Head of caudate nucleus (tissue), 42 donors: Measurements from ENCODE around the gene TMEM62.

ENCODE experiments used
- DNase-seq, 42 donors: peaks; one replicate each; pipeline versions ENCODE4 v3.0.0 to v3.0.0-alpha.2; 2020 to 2021; ENCODE audit warnings: mixed read lengths in 7 of 42
- intact Hi-C: fragments of 100-400 bp; cut with DNase I; formaldehyde crosslinking; loops from one replicate; pipeline ENCODE4 v1.15.0; 2022

TMEM62 gene

DNA sequence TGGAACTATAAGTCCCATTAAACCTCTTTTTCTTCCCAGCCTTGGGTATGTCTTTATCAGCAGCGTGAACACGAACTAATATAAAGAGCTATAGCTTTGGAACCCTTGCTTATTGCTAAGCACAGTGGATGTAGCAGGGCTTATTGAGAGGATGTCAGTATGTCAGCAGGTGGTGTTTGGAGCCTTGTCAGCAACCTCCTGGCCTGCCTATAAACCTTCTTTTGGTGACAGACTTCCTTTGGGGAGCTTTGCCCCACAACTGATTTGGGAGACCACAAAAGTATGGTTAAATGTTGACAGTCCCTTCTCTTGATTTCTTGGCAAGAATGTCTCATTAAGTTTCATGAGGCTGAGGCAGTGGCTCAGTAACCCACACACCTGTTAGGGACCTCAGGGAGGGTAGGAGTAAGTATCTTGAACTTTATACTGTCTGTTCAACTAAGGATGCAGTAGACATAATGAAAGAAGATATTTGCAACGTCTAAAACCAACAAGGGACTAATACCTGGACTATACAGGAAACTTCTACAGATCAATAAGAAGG, 66.6 kb downstream of the TMEM62 start:
- peak in 1 of 42 donors; percentile 5 for DNase-seq
- intact Hi-C loops, result no loop called here

GRCh38 chr15:43204016-43204901, 70.9 kb downstream of the TMEM62 start:
- peak in 38 of 42 donors; percentile 13 to 67 (median 40) for DNase-seq
- intact Hi-C loops, result no loop called here

- intact Hi-C loops, result no loop called here
- peak in 1 of 42 donors; percentile 7 for DNase-seq
Observed at GRCh38 chr15:43206054-43206453, 72.7 kb downstream of the TMEM62 start.

DNA sequence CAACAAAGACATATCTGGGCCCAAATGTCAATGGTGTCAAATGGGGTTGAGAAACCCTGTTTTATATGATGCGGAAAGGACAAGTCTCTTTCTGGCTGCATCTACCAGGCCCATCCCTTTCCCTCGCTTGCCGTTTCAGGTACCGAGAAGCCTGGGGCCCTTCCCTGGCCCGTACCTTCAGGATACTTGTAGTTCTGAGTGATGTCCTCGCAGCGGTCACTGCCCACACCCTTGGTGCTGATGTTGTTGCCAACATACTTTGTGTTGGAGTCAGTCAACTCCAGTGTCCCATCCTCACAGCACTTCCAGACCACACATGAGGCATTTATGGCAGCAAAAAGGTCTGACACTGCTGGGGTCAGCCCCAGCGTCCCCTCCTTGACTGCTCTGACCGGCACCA, 73.6 kb downstream of the TMEM62 start:
- intact Hi-C loops, result no loop called here
- DNase-seq, result no peak

GRCh38 chr15:43208052-43209002, 74.9 kb downstream of the TMEM62 start:
- DNase-seq, result no peak
- intact Hi-C loops, result no loop called here

GRCh38 chr15:43209059-43209824, 75.9 kb downstream of the TMEM62 start:
- intact Hi-C loops, result no loop called here
- no peak for DNase-seq

DNA sequence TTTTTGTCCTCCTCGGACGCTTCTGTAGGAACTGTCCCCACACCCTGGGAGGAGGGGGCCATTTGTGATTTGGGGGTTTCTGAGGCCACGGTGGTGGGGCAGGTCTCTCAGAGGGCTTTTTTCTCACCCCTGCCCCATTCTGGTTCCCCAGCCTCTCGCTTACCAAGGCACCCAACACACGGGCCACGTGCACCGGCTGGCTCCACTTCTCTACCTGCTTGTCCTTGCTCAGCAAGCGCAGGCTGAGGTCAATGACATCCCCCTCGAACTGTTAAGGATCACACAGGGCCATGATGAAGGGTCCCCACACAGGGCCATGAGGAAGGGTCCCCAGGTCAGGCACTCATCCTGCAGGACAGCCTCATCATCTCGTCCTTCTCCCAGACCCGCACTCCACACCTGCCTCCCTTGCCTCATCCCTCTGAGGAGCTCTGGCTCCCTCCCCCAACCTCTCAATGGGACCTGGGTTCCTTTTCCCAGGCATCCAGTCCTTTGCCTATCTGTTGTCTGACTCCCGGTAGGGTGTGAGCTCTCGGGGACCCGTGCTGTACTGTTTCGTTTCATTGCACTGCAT, 76.9 kb downstream of the TMEM62 start:
- intact Hi-C loops, result no loop called here

DNA sequence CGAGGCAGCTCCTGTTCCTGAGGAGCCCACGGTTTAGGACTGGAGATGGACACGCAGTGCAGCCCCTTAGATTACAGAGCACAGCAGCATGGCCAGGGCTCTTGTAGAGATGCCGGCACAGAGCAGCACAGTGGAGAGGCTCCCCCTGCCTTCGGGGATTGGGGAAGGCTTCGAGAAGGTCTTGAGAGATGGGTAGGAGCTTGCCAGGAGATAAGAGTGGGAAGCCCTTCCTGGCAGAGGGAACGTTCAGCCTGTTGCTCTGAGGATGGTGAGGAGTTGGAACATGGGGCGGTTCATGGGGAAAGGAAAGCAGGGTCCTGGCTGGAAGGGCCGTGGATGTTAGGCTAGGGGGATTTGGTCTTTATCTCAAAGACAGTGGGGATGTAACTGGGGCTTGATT, 77.4 kb downstream of the TMEM62 start:
- intact Hi-C loops, result no loop called here
- DNase-seq, result no peak

More for the DNA sequence above, 76.9 kb downstream of the TMEM62 start:
- no peak for DNase-seq

- intact Hi-C loops, result no loop called here
- no peak for DNase-seq
Observed at GRCh38 chr15:43211224-43211735, 77.9 kb downstream of the TMEM62 start.

- peak in 3 of 42 donors; percentile 8 to 62 (median 43) for DNase-seq
- intact Hi-C loops, result no loop called here
Observed at GRCh38 chr15:43212299-43212698, 78.9 kb downstream of the TMEM62 start.

- intact Hi-C loops, result no loop called here
- DNase-seq, result no peak
Observed at GRCh38 chr15:43212951-43213350, 79.6 kb downstream of the TMEM62 start.

- DNase-seq, result no peak
- intact Hi-C loops, result no loop called here
Observed at GRCh38 chr15:43213466-43213865, 80.1 kb downstream of the TMEM62 start.

DNA sequence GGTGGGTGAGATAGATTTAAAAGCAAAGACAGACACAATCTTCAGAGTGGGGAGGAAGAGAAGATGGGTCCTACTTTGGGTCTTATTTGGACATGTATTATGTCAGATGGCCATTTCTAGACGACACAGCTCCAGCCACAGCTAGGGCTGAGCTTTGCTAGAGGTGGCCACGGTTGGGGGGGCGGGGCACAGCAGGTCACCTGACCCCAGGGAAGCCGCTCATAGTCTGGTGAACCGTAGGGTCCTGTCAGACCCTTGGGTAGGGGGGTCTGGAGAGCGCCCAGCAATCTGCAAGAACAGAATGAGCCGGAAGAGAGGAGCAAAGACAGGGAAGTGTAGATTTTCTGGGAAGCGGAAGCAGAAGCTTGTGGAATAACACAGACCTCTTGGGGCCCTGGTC, 80.8 kb downstream of the TMEM62 start:
- no peak for DNase-seq
- intact Hi-C loops, result no loop called here

DNA sequence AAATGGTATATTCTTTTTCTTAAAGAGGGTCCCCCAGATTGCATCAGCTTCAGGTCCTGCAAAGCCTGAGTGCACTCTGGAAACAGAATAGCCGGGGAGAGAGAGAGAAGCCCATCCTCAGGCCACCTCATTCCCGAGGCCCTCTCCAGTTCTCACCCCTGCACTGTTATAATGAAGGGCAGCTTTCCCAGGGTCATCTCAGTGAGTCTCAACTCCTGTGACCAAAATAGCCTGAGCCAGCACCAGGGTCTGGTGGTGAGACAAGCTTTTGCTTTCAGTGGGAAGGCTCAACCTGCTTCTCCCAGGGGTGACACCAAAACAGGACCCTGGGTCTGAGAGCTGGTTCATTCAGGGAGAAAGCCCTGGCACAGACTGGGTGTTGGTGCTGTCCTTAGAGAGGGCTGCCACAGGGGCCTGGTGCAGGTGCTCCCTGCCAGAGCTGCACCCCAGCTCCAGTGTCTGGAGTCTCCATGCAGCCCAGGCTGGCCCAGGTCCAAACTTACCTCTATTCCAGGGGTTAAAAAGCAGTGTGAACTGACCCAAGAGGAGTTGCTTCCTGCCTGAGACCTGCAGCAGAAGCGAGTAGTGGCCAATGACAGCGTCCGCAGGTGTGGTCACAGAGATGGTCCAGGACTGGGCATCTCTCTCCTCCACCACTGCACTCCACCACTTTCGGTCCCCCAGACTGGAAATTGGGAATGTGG, 81.4 kb downstream of the TMEM62 start:
- intact Hi-C loops, result no loop called here
- DNase-seq, result no peak

DNA sequence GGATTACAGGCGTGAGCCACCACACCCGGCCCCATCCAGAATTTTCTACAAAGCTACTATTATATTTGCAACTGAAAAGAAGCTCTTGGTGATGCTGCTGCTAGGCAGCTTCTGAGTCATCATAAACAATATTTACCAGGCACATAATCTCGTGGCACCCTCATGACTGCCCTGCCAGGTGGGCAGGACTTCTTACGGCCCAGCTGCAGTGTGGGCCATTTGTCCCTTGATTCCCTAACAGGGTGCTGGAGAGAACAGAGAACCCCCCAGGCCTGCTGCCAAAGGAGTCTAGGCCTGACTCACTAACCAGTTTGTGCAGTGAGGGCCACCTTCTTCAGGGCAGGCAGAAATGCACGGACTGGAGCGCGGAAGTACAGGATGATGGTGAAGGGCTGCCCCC, 82.6 kb downstream of the TMEM62 start:
- no peak for DNase-seq
- intact Hi-C loops, result no loop called here

- intact Hi-C loops, result no loop called here
- DNase-seq, result no peak
Observed at GRCh38 chr15:43218908-43219706, 85.7 kb downstream of the TMEM62 start.
